Glomerular visceral epithelial cell (primary cell): Measurements from ENCODE around the gene ZNF648.
"Not testable (repeated sequence)": the region's sequence is repeated elsewhere in the genome, so short reads cannot be mapped to it uniquely, and the experiment has no call there.

Experiments
- DNase-seq: peaks from one replicate; pipeline ENCODE4 v3.0.0-alpha.2; 2016; ENCODE audit errors: extremely low spot score

ZNF648 gene

DNA sequence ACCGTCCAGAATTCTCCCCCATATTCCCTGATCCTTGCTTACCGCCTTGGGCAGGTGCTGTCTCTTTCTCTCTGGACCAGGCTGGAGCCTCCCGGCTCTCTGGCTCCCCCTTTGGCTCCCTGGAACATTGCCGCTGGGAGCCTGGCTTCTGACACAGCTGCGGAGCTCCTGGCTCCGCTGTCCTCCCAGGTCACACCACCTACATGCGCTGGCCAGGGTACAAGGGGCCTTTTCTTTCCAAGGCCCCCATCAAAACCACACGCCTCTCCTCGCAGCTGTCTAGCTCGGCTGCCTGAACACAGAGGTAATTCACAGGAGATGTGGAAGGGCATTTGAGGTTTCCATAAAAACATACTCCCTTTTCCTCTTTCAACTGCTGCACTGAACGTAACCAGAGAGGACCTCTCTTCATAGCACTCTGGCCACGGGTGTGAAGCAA lies 7.5 kb upstream of the ZNF648 start:
- DNase-seq: no peak

DNA sequence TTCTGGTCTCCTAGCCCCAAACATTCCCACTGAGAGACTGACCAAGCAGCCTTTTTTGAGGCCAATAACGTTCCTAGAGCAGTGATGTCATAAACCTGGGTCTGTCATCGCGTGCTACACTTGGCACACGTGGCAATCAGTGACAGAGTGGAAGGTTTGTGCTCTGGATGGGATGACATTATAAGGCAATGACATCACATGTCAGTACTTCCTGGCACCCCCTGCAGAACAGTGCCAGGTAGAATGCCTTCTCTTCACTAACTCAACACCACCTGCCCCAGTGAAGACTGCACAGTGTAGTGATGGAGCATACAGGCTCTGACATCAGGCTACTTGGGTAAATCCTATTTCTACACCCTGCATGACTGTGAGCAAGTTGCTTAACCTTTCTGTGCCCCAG lies 5.4 kb upstream of the ZNF648 start:
- no peak for DNase-seq

DNA sequence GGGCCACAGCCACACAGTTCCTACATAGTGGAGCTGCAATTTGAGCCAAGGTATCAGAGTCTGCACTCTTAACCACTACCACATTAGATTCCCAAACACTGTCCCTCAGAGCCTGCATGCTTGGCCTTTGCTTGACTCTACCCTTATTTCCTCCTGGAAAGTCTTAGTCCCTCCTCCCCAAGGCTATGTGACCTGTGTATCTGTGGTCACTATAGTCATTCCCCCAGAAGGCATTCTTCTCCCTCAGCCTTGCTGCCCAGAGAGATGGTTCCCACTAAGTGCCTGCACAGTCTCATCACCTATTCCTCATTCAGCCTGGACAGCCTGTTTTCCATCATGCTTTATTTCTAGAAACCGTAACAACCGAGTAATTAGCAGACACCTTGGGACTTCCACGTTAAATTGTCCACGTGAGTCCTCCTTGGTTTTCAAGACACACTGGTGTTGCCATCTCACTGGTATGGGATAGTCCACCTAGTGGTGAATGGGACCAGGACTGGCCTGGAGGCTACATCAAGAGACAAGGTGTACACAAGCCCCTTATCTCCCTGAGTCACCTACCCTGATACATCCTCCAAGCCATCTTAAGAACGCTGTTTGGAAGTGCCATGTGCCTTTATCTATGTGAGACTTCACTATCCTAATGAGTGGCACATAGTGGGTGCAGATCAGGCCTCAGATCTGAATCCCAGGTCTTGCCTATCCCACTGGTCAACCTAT lies 3.8 kb upstream of the ZNF648 start:
- DNase-seq: no peak

DNA sequence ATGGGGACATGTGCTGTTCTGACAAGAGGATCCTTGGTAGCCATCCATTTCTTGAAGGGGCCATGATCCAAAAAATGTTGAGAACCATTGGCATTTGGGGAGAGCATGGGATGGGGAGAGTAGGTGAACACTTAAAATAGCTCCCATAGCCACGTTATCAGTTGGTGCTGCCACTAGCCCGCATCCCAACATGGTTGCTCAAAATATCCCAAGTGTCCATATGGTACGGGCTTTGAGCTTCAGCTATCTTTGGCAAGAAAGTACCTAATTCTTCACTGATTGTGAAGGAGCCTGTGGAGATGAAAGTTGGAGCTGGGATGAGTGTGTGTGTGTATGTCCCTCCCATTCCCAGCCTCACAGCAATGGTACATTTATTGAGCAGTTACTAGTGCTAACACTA lies 3.1 kb upstream of the ZNF648 start:
- DNase-seq: no peak

DNA sequence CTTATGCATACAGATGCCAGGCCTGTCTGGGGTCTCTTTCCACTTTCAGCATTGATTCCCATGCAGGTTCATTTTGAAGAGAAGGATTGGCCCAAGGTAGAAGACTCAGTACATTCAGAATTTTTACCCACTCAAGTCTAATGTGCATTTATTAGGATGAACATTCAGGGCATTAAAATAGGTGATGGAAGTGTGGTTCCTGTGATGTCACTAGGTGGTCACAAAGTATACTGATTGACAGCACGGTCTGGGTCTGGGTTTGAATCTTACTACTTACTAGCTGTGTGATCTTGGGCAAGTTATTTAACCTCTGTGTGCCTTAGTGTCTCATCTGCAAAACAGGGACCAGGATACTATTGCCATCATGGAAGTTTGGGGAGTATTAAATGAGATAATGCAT lies 711 bp upstream of the ZNF648 start:
- DNase-seq: no peak

DNA sequence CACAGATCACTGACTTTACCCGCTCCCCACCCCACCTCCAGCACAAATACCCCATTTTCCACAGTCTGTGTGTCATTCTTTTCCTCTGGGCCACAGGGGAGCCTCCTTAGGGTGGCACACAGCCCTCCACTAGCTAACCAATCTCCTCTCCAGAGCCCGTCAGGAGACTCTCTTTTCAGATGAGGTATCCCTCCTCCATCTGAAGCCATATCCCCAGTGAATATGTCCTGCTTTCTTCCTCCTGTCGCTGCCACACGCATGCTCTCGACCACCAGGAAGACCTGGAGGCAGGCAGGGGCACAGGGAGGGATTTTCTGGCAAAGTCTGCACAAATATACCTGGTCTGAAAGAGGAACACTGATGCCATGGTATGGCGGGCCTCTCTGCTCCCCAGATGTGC lies 635 bp downstream of the ZNF648 start:
- no peak for DNase-seq

DNA sequence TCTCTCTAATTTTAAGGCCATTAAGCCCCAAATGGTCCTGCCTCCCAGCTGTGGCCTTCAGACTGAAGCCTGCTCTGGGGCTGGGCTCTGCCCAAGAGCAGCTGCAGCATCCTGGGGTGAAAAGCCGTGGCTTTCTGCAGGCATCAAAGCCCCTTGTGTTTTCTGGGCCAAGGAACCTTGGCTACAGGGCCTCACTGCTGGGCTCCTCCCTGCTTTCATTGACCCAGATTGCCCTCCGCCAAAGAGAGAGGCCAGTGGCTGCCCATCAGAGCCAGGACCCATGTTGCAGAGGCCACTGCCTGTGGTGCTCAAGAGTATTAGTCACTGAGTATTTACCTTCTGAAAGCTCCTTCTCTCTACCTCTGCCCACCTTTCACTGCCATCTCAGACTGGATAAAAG lies 1.6 kb downstream of the ZNF648 start:
- DNase-seq: no peak

DNA sequence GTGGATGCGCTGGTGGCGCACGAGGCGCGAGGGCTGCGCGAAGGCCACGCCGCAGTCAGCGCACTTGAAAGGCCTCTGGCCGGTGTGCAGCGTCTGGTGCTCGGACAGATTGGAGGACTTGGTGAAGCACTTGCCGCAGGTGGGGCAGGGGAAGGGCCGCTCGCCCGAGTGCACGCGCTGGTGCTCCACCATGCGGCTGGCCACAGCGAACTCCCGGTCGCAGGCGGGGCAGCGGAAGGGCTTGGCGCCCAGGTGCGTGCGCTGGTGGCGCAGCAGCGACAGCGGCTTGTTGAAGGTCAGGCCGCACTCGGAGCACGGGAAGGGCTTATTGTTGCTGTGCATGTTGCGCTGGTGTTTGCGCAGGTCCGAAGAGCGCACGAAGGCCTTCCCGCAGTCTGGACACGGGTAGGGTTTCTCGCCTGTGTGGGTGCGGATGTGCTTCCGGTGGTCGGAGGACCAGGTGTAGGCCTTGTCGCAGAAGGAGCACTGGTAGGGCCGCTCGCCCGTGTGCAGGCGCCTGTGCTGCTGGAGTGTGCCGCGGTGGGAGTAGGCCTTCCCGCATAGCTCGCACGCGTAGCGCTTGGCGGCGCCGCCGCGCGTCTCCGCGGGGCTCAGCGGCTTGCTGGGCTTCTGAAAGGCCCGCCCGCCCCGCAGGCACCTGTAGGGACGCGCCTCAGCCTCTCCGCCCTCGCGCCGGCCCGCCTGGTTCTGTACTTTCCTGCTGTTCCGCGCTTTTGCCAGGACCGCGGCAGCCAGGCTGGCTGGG lies 4.7 kb downstream of the ZNF648 start:
- no peak for DNase-seq

DNA sequence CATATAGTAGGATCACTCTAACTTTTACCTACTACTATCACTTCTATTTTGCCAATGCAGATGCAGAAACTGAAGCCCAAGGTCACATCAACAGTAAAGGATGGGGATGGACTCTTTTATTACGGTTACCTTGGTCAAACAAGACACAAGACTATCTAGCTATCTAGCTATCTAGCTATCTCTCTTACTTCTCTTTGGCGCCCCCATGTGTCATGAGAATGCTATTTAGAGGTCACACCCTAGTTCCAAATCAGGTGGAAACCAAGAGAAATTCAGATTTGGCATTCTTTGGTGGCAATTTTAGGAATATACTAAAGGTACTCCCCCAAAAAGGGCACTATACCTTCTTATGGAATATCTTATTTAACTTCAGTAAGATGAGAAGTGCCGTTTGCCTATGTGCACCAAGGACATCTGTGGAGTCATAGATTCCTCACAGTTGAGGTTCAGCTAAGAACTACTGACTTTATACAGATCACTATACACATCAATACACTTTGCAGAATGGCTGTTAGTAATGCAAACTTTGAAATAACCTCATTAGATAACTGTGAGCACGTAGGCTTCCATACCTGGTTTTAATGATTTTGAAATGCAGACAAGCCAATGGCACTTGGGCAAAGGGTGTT lies 6.7 kb downstream of the ZNF648 start:
- no peak for DNase-seq

DNA sequence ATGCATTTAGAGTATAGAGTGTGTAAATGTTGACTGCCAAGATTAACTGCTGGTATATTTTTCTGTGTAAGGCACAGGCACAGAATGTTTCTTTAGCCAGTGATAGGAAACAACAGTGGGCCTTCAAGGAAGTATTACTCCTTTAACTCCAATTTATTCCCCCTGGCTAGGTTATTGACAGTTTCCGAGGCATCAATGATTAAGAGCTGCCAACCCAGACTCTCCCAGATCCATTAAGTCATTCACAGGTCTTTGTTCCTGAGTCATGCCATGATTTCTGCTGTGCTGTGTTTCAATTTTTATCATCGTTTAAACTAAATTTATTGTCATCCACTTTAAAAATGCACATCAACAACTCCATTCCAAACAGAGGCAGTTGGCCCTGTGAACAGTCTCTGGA lies 9.2 kb downstream of the ZNF648 start:
- DNase-seq: no peak

DNA sequence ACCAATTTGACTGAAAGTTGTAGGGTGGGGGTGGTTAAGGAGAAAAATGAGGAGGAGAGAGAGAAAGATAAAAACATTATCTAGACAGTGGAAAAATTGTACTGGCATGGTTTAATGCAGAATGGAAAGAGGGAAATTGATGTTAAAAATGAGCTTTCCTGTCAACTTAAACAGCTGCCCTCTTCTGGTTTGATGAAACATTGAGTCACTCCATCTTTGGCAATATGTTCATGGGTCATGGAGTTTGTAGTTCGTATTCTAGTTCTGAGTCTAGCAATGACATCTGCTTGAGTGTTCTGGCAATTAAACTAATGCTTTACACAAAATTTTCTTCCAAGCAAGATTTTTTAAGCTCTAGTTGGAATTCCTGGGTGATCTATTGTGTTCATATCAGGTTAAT lies 9.6 kb downstream of the ZNF648 start:
- no peak for DNase-seq

DNA sequence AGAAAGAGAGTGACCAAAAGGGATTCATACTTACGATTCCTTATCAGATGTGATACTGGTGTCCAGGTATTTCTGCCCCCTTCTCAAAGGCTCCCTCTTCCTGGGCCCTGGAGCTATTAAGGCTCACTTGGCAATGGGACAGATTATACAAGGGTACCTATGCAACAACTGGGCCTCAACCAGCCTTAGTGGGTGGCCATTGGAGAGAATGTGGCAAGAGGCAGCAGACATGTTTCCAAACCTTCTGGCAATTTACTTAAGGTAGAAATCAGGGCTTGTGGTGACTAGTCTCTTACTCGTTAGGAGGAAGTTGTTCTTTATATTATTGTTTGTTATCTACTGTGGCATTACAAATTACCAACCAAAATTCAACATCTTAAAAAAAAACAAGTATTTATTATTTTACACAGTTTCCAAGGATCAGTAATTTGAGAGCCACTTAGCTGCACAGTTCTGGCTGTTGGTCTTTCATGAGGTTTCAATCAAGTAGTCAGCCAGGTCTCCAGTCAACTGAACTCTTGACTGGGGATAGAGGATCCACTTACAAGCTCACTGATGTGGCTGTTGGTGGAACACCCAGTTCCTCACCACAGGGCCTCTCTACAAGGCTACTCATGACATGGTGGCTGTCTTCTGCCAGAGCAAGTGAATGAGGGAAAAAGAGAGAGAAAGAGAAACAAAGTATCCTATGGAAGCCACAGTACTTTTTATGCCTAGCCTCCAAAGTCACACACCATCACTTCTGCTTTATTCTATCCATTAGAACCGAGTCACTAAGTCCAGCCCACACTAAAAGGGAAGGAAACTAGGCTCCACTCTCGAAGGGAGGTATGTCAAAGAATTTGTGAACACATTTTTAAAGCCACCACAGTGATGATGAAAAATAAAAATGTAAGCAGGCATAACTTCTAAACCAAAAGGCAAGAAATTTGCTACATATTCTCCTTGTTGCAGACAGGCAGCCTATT lies 10.7 kb downstream of the ZNF648 start:
- DNase-seq: no peak

DNA sequence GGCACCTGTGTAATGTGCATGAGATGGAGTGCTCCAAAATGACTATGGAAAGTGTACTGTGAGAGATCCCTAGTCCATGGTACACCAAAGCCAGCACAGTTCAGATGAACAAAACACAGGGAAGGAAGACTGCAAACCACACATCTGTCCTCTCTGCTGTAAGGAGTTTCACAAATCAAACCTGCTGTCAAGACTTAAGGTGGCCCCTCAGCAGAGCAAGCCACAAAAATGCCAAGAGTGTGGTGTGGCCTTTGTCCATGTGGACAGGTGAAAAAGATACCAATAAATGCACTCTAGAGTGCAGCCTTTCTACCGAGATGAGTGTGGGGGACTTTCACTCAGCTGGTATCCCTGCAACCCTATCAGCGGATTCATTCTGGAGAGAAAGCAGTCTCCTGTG lies 12.9 kb downstream of the ZNF648 start:
- no peak for DNase-seq

DNA sequence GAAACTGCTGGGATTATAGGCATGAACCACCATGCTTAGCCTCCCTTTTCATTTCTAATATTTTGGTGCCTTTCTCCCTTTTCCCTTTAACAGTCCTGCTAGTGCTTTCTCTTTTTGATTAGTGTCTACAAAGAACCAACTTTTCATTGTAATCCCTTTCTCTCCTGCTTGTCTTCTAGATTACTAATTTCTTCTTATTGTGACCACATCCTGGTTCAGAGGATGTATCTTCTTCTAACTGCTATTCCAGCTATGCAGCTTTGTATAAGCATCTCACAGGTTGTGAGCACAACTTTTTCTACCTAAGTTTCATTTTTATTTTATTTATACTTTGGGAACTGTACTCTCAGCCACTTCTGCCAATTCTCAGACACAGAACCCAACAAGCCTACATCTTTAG lies 14.7 kb downstream of the ZNF648 start:
- no peak for DNase-seq

DNA sequence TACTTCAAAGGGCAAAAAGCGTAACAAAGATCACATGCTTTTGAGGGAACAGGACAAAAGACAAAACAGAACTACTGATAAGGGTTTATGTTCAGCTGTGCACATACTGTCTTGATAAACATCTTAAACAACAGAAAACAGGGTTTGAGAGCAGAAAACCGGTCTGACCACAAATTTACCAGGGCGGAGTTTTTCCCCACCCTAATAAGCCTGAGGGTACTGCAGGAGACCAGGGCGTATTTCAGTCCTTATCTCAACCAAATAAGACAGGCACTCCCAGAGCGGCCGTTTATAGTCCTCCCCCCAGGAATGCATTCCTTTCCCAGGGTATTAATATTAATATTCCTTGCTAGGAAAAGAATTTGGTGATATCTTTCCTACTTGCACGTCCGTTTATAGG lies 16.0 kb downstream of the ZNF648 start:
- not testable (repeated sequence) for DNase-seq

DNA sequence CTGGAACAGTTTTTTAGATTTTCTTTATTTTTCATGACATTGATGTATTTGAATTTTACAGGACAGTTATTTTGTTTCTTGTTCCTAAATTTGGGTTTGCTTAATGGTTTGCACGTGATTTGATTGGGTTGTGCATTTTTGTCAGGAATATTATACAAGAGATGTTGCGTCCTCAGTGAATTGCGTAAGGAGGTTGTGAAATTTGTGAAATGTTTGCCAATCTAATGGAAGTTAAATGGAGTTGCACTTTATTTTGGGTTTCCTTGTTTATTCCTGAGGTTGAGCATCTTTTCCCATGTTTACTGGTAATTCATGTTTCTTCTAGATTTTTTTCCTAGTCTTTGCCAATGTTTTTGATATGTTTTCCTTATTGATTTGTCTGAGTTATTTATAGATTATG lies 19.9 kb downstream of the ZNF648 start:
- no peak for DNase-seq

DNA sequence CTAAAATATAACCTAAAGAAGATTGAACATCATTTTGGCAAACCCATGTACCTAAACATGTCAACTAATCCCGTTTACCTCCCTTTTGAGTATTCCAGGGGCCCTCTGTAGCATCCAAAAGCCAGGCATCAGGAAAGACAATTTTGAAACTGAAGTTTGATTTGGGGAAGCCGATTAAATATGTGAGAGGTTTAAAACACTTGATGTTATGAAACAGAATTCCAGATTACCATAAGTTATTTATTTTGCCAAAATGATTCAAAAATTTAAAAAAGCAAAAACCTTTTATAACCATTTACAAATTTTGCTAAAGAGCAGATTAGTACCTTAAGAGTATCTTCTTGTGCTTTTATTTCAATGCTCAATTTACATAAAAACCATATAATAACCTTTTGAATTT lies 23.3 kb downstream of the ZNF648 start:
- DNase-seq: no peak

DNA sequence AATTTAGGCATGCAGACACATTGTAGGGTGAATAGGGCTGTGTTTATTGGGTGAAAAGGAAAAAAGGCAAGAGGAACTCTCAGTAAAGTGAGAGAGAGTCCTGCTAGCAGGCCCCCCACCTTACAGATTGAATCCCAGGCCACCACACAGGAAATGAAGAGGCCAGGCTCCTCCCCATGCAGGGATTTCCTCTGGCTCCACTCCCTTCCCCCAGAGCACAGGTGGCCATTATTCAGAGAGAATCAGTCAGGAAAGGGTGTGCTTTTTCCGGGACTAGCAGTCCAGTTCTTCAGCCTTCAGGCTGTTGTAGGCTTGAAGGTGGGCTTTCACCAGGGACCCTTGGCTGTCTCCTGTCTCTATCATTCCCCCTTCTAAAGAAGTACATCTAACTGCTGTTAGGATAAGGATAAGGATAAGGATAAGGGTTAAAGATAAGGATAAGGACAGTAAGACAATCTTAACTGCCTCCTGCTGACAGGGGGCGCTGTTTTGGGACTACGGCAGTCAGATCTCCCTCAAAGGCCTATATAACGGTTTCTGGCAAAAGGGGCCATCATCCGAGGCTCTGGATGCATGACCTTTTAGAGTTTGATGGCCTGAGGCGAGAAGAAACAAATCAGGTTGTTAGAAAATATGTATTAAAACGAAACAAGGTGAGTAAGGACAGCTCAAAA lies 26.3 kb downstream of the ZNF648 start:
- DNase-seq: no peak

DNA sequence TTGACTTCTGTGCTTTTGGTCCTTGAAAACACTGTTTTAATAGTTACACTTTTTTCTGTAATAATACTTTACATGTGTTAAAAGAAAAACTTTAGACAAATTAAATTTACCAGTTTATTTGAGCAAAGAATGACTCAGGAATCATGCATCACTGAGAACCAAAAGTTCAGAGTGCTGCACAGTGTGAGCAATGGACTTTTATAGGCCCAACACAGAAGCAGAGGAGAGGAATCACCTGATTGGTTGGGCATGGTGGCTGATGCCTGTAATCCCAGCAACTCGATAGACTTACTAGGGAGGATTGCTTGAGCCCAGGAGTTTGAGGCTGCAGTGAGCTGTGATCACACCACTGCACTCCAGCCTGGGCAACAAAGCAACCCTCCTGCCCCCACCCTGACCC lies 29.3 kb downstream of the ZNF648 start:
- DNase-seq: no peak

DNA sequence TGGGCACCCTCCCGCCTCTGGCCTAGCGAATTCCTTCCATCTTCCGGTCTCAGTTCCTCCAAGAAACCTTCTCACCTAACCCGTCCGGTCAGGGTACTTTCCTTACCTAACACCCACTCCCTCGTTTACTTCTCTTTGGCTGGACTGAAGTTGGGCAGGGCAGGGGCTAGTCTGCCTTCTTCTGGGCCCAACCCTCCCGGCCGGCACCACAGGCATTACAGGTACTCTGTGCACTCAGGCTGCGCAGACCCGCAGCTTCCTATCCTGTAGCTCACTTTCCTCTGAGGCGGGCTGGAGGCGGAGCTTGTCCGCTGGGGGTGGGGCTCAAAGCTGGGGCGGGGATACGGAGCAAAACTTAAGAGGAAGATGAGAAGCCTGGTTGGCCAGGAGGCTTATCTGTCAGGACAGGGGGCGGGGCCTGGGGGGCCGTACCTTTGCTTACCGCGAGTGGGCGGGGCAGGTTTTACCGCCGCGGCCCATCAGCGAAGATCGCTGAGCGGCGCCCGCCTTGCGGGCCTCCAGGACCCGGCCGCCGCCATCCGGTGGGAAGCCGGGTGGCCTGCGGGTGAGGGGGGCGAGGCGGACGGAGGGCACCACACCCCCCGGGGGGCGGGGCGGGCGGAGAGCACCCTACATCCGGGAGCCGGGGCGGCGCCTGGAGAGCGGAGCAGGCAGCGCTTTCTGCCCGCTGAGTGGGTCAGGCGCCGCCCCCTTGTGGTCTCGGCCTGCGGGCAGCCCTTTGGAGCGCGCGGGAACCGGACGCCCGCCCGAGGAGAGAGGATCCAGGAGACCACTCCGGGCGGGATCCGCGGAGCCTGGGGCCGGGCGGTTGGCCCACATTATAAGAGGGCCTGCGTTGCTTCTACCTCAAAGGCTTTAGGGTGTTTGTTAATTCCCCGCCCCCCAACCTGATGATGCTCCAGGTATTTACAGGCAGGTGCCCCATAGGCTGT lies 31.9 kb downstream of the ZNF648 start:
- DNase-seq: peak; percentile 22
